Stimulated activated CD4-positive, alpha-beta T cell treated with anti-CD3 and anti-CD28 coated beads, Interleukin-2, amount 100 ng/mL, for 24 hours (primary cell): ENCODE results near the gene ESRP2.

ENCODE experiments used
- DNase-seq, 2 donors: peaks; one replicate each; pipeline ENCODE4 v3.0.0-alpha.2; 2020

Gene ESRP2

DNA sequence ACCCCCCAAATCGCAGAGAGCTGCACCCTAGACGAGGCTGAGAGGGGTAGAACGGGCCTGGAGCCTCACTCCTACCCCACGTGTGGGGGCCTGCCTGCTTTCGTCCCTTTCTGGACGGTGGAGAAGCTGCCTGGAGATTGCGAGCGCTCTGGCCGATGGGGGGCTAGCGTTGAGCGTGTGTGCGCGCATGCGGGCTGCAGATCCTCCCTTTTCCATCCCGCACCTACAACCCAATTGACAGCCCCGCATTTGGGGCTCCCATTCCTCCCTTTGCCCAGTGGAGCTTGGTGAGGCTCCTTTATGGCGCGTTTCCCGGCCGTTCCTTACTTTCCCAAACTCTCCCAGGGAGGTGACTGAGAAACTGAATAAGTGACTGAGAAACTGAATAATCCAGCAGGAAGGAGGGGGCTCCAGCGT is 907 bp upstream of the ESRP2 start:
- no peak for DNase-seq

DNA sequence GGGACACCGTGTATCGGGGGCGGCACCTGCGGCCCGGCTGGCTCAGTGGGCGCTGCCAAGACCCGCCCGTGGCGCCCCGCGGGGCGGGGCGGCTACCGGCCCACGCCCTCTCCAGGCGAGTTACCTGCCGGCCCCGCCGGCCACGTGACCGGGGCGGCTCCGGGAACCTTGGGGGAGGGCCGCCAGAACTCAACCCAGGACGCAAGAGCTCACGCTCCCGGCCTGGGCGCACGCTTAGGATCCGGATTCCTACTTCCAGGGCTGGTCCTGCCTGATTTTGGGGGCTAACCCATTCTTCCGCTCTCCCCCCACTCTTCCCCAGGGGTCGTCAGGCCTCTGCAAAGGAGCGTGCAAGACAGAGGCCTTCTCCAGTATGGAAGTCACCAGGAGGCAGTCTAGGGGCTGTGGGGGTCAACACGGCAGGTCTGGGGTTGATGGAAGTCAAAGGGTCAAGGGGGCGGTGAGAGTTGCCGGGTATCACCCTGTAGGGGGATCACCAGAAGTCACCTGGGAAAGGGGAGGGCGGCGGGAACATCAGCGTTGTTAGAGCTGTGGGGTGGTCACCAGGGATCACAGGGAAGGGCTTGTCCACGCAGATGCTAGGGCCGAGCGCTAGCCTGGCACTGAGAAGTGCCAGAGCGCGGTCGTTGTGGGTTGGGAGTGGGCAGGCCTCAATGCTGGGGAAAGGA is 354 bp upstream of the ESRP2 start:
- peak in 1 of 2 donors; percentile 56 for DNase-seq

DNA sequence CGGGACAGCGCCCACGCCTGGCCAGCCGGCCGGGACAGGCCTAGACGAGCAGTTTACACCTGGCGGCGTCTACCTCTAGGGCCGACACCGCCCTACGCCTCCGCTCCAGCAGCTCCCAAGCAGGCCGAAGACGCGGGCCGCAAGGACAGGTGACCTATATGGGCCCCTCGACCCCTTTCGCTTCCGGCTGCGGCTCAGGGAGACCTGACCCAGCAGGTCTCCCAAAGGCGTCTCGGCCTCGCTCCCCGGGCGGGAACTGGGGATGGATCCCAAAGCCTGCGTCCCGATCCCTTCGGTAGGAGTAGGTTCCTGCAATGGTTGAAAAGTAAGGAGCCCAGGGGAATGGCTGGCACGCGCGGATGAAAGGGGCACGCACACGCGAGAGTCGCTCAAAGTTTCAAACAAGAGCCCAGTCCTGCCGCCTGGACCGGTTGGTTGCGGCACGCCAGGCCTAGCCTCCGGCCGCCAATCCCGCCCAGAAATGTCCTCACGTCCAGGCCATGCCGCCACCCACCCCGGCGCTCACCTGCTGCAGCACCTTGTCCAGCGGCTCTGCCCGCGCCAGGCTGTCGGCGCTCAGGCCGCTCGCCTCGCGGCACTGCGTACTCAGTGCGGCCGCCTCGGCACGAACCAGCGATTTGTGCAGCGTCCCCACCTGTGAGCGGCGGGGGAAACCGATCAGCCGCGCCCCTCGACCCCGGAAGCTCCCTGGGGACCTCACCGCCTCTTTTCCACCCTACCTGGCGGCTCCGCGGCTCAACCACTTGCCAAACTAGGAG is 630 bp downstream of the ESRP2 start:
- no peak for DNase-seq

DNA sequence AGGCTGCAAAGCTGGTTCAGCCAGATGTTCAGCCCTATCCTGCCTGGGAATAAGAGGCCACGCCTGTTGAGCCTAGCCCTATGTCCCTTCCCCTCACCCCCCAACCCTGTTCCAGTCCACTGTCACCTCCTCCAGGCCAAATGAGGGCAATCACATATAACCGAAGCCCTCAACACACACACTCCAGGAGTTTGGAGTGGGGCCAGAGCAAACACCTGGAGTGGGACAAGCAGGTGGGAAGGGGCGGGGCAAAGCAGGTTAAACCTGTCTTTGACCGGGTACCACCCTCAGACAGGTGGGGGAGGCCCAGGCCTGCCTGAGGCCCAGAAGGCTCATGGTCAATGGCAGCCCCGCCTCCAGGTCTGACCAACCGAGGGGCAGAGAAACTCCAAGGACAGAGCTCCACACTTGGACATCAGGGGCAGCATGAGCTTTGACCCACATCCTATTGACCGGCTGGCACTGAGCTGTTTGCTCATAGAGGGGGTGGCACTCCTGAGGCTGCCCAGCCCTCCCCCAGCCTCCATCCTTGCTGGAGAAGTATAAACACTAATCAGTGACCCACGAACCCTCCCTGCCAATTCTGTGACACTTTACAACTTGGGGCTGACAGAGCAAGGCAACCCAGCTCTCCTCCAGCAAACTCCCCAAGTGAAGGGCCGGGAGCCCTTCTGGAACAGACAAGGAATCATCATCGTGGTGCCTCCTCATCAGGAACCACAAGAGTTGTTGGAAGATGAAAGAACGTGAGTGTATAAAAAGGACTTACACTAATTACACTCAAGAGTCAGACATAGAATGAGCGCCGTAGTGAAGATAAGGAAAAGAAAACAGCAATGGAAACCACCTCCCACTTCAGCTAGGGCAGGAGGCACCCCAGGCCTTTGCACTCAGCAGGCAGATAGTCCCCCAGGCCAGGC is 1.5 kb downstream of the ESRP2 start:
- no peak for DNase-seq

DNA sequence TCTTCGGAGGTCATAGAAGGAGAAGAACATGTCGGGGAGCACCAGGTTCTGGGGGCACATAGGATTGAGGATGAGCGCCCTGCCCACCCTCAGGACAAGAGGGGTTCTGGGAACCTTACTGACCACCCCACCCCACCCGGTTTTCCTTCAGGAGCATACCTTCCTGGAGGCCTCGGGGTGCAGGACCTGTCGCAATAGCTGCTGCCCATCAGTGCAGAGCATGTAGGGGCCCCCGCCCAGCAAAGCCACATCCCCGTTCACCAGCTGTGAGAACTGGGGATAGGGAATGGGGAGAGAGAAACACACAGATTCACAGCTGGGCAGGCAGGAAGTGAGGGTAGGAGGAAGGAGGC is 2.1 kb downstream of the ESRP2 start:
- no peak for DNase-seq

DNA sequence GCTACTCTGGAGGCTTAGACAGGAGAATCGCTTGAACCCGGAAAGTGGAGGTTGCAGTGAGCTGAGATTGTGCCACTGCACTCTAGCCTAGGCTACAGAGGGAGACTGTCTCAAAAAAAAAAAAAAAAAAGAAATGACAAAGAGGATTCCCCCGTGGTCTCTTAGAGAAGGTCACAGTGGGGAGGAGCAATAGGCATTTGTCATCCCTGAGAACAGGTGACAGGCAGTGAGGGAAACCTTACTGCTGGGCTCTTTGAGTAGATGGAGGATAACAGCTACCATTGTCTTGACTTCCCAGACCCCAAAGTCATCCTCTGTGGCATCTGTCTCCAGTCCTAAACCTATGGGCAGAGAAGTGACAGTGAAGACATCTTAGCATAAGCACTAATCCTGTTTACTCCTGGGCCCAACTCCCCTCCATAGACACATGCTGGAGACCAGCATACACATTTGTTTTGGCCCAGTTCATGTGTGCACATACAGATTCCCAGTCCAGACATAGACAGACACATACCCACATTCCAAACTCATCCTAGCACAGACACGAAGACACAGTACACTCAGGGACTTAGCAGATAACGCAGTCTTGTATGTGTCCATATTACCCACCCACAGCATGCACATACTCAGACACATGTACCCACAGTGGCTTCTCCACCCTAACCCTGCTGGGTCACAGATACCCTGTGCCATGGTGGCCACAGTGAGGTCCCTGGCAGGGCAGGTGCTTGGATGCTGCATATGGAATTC is 2.7 kb downstream of the ESRP2 start:
- DNase-seq: no peak

DNA sequence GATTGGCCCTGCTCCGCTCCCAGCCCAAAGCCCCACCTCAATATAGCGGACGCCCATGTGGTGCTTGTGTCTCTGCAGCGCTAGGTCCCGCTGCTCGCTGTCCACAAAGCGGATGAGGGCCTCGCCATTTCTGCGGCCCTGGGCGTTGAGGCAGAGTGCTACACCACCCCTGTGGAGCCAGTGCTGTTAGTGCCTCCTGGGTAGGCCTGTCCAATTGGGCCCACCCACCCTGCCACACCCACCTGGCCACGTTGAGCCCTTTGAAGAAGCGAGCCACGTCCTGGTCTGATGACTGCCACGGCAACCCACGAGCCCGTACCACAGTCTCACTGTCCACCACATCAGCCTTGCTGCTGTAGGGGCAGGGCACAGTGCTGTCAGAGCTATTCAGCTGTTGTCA is 3.6 kb downstream of the ESRP2 start:
- DNase-seq: no peak

DNA sequence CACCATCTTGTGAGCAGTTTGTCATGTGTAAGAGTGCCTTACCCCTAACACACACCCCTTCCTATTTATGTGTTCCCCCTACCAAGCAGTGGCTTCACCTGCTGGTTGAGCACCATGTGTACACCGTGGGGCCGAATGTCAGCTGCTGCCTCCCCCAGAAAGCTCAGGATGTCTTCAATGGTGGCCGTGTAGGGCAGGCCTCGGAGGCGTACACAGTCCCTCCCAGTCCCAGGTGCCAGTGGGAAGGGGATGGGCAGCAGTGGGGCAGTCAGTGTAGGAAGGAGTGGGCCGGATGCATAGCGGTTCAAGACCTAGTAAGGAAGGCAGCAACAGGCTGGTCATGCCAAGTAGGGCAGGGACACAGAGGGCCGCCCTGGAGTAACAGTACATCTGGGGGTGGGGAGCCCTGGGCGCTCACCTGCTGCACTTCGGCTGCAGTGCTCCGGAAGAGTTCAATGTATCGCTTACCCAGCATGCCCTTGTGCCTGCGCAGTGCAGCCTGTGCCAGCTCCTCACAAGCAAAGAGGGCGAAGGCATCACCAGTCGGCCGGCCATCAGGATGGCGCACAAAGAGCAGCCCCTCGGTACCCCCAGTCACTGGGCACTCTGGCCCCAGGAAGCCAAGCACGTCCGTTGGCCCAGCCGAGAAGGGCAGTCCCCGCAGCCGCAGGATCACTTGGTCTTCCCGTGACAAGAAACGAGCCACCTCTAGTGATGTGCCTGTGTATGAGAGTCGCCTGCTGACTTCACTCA is 4.4 kb downstream of the ESRP2 start:
- no peak for DNase-seq

DNA sequence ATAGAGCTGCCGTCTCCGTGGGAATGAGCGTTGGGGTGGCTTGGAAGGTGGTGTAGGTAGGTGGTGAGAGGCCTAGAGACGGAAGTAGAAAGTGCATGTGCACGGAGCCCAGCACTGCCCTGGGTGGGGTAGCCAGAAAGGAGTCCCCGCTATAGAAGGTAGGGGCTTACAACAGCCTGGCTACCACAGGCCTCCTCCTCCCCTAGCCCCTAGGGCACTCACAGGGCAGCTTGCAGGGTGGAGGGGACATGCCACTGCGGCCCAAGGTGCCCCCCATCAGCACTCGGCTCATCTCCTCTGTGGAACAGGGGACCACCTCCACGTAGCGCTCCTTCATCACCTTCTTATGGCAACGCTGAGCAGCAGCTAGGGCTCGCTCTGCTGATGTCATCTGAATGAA is 5.0 kb downstream of the ESRP2 start:
- no peak for DNase-seq

DNA sequence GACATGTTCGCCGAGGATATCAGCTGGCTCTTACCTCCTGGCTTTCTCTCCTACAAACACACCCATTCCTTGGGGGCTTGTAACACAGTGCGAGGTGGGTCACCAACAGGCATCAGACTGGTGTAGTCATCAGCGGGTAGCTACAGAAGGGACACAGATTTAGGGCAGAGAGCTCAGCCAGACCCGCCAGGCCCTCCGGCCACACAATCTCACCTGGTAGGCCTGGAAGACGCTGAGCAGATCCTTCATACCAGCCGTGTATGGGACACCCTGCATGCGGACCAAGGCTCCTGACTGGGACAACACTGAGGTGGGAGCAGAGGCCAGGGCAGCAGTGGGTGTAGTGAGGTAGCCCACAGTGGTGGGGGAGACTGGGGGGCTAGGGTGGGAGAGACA is 5.8 kb downstream of the ESRP2 start:
- no peak for DNase-seq

DNA sequence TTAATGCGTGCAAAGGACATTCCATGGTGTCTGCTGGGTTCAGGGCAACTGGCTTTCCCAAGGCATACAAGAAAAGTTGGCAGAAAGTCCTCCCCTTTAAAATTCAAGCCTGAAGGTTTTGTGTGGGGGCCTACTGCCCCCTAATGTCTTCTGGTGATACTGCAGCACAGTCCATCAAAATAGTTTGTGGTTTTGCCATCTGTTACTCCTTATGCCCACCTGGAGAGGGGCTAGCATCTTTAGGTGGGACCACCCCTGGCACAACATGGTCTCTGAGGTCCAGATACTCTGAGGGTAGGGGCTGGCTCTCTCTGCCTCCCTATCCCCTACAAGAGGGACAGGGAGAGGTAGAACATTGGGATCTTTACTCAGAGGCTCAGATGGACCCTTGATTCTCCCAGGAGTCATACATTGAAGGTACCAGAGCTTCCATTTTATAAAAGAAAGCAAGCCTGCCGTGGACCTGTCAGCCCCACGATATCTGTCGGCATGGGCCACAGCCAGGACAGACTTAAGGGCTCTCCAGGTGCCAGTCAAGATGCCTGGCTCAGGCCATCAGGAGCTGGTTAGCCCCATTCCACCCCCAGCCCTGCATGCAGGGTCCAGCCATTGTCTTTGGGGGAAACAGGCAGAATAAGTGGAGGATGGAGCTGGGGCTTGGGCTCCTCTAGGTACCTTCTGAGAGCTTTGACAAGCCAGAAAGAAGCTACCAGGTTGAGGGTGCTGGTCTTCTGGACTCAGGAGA is 6.3 kb downstream of the ESRP2 start:
- peak in 1 of 2 donors; percentile 50 for DNase-seq

DNA sequence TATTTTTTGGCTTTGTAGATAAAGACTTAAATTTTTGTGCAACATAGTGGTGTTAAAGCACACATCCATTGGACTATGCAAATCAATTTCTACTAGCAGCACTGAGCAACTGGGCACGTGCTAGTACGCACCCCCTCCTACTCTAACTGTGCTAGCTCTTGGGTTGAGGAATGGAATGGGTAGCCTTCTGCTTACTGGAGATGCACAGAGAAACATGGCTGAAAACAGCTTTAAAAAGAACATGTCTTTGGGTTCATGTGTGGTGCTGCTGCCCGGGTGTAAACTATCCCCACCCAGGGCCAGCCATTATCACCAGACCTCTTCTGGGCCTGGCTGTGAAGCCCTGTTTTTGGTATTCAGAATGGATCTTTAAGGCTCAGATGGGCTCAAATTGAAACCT is 7.3 kb downstream of the ESRP2 start:
- DNase-seq: no peak

DNA sequence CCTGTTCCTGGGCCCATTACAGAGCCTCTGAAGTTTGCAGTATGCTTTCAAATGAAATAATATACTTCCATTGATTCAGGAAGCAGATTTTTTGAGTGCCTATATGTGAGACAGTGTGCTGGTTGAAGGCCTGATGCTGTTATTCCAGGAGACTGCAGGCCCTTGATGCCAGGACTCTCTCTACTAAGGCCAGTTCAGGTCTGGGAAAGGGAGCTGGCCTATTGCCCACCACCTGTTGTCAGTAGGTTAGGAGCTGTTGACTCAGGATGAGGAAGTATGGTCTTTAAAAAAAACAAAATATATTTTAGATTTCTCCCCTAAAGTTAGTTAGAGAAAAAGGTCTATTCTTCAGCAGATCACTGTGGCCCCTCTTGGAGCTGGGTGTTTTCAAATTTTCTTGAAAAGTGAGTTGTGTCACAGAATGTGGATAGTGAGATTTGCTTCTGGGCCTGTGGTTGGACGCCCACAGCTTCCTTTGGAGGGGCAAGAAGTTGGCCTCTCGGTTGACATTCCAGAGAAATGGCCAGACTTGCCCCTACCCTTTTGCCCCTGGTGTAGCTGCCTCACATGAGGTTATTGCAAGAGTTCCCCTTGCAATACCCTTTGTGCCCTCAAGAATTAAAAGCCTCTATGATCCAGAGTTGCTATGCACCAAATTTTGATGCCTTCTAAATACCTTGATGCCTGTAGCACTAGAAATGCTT is 7.9 kb downstream of the ESRP2 start:
- DNase-seq: no peak

DNA sequence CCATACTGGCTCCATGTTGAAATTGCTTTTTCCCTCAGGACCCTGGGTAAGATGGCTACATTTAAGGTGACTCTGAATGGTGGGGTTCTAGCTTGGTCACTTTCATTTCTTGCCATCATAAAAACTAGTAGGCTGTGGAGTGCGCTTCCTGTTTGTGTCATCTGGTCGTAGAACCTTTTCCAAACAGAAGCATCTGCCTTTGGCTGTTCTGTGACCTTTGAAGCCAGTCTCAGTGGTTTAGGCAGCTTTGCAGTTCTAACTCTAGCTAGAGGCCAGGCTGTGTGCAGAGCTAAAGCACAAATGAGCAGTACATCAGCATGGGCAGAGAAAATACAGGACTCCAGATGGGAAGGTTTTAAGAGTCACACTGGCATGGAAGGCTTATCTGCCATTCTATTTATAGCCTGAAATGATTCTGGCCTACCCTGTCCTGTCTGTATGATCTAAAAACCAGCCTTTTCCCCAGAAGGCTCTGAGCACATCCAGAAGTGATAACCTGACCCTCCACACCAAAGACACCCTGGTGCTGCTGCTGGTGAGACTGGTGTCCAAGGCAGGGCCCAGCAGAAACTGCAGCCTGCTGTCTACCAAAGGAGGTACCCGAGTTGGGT is 8.6 kb downstream of the ESRP2 start:
- DNase-seq: no peak

DNA sequence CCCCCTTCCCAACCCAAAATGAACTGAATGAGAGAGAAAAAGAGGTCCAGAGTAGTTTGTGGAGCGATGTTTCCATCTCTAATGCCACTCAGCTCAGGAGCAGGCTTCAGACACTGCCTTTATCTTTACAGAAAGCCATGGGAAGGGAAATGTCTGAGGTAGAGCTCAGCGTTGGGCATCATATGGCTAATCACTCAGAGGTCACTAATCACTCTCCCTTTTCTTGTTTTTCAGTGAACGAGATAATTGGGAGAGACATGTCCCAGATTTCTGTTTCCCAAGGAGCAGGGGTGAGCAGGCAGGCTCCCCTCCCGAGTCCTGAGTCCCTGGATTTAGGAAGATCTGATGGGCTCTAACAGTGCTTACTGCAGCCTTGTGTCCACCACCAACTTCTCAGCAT is 9.8 kb downstream of the ESRP2 start:
- no peak for DNase-seq

DNA sequence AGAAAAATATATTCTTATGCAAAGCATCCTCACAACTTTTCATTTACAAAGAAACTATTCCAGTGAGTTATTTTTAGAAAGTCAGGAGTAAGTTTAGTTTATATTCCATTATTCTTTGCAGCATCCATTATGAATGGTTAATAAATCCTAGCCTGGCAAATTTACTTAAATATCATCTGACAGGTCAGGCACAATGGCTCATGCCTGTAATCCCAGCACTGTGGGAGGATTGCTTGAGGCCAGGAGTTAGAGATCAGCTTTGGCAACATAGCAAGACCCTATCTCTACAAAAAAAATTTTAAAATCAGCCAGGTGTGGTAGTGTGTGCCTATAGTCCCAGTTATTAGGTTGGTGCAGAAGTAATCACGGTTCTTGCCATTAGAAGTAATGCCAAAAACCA is 12.9 kb downstream of the ESRP2 start:
- DNase-seq: no peak

DNA sequence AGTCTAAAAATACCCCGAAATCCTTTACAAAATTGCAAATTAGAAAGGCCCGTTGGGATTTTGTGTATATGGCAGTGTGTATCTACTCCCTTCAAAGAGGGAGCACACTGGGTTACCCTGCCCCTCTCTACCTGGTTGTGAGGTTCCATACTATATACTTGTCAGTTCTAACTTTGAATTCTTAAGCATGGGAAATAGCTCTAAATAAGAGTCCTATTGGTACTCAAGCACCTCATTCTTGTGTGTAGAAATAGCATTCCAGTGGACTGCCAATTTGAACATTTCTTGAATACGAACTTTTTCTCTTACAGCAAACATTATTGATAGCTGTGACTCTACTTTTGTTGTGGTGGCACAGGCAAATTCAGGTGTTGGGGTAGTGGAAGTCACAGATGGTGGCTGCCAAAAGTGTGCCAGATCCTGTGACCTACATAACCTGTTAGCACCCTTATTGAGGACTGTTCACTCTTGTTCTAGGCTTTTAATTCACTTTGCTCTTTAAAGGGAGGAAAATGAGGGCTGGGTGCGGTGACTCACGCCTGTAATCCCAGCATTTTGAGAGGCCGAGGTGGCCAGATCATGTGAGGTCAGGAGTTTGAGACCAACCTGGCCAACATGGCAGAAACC is 16.1 kb downstream of the ESRP2 start:
- DNase-seq: no peak

DNA sequence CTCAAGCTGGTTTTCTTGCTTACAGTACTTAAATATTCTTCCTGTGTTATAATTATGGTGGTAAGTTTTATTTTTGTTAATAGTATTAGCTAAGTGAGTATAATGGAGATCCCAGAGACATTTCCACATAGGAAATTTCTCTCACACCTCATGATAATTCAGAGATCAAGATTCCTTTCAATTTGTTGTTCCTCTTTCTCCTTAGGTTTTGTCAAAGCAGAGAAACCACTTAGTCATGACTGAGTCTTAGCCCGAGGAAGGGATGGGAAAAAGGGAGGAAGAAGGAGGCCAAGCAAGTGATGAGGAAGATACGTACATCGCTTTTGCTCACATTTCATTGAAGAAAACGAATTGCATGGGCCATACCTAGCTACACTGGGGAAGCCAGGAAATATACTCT is 18.4 kb downstream of the ESRP2 start:
- no peak for DNase-seq

DNA sequence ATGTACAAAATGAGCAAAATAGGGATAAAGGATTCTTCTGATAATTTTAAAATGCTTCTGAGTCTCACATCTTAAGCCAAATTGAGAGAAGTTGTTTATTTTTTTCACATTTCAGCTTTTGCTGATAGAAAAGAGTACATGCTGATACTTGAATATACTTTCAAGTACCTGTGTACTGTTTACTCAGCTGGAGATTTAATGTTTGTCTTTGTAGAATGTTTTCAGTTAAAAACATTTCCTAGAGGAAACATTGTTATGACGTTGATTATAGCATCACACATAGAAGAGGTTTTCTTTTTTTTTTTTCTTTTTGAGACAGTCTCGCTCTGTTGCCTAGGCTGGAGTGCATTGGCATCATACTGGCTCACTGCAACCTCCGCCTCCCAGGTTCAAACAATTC is 19.7 kb downstream of the ESRP2 start:
- DNase-seq: no peak

DNA sequence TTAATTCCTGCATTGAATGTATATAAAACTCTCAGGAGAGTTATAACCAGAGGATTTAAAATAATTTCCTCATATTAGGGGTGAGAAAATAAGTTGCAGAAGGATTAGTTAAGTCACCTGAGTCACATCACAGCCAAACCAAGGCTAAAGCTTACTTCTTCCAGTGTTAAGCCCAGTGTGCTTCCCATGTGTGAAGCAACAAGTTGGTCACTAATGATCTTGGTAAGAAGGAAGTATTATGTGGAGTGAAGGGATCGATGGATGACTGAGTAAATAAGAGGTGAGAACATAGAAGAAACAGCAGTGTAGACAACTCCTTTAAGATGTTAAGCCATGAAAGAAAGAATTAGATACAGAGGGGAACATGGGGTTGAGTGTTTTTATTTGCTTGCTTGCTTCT is 20.6 kb downstream of the ESRP2 start:
- no peak for DNase-seq
